SU-DHL-6 (cell line): ENCODE data around the gene NFYA.

ENCODE experiments used
- H2AFZ ChIP-seq: fragments of 200-600 bp; sonication (generic); 2 replicates; pipeline ENCODE4 v1.6.1; 2014; ENCODE audit warnings: low read depth, mild to moderate bottlenecking, moderate library complexity, mixed read lengths, antibody characterized with exemption, low read length; ENCODE audit not compliant: severe bottlenecking
- H3F3A ChIP-seq: fragments of 200-600 bp; shearing (Covaris generic); 2 replicates; pipeline ENCODE4 v1.6.0; 2016; ENCODE audit warnings: antibody characterized with exemption, mild to moderate bottlenecking; ENCODE audit not compliant: insufficient read depth
- H3K27ac ChIP-seq: fragments of 200-600 bp; sonication (generic); 2 replicates; pipeline ENCODE4 v1.5.1; 2016; ENCODE audit warnings: low read depth, mild to moderate bottlenecking, low read length, moderate library complexity, mixed read lengths
- H3K27me3 ChIP-seq: fragments of 200-600 bp; sonication (generic), shearing (Covaris generic); 2 replicates; pipeline ENCODE4 v1.6.0; 2014; ENCODE audit warnings: mild to moderate bottlenecking, low read length
- H3K36me3 ChIP-seq: fragments of 200-600 bp; sonication (generic); 2 replicates; pipeline ENCODE4 v1.6.1; 2014; ENCODE audit warnings: mild to moderate bottlenecking, low read length, mixed read lengths
- H3K4me2 ChIP-seq: fragments of 300-600, 200-600 bp; shearing (Covaris generic), sonication (generic); 2 replicates; pipeline ENCODE4 v1.6.0; 2014; ENCODE audit warnings: low read length, low read depth, mild to moderate bottlenecking; ENCODE audit not compliant: poor library complexity, severe bottlenecking
- H3K4me3 ChIP-seq: fragments of 200-600 bp; sonication (generic); 2 replicates; pipeline ENCODE4 v1.5.1; 2014; ENCODE audit warnings: antibody characterized with exemption, low read length, mild to moderate bottlenecking, mixed read lengths; ENCODE audit not compliant: insufficient read depth, poor library complexity, severe bottlenecking
- H3K79me2 ChIP-seq: fragments of 200-600 bp; sonication (generic); 2 replicates; pipeline ENCODE4 v1.6.1; 2014; ENCODE audit warnings: mild to moderate bottlenecking, low read length, moderate library complexity; ENCODE audit not compliant: insufficient read depth
- H3K9ac ChIP-seq: fragments of 200-600 bp; sonication (generic); 2 replicates; pipeline ENCODE4 v1.7.0; 2014; ENCODE audit warnings: mild to moderate bottlenecking, low read length
- H3K9me2 ChIP-seq: fragments of 200-600 bp; sonication (generic); replicated peaks from 2 replicates; pipeline ENCODE4 v1.6.1; 2014; ENCODE audit warnings: low read length; ENCODE audit not compliant: insufficient read depth
- H3K9me3 ChIP-seq: fragments of 200-600 bp; sonication (generic); 2 replicates; pipeline ENCODE4 v1.6.1; 2014; ENCODE audit warnings: low read length, mixed read lengths; ENCODE audit not compliant: insufficient read depth
- H4K20me1 ChIP-seq: fragments of 200-600 bp; sonication (generic); 2 replicates; pipeline ENCODE4 v1.6.1; 2014; ENCODE audit warnings: low read depth, mild to moderate bottlenecking, antibody characterized with exemption, low read length, moderate library complexity, mixed read lengths
- EZH2phosphoT487 ChIP-seq: fragments of 200-600 bp; sonication (generic), shearing (Covaris generic); conservative IDR thresholded peaks from 2 replicates; pipeline ENCODE4 v1.6.1; 2018; ENCODE audit warnings: mild to moderate bottlenecking, antibody characterized with exemption, low read length, moderate library complexity, mixed read lengths
- TF ChIP-seq, protein P1 (sequence below): fragments of 200-600 bp; sonication (generic); IDR thresholded peaks from one replicate; pipeline ENCODE4 v1.5.1; 2017; ENCODE audit warnings: antibody characterized with exemption, mild to moderate bottlenecking, low read length, moderate library complexity; ENCODE audit not compliant: insufficient read depth, poor library complexity, severe bottlenecking

The NFYA gene

DNA sequence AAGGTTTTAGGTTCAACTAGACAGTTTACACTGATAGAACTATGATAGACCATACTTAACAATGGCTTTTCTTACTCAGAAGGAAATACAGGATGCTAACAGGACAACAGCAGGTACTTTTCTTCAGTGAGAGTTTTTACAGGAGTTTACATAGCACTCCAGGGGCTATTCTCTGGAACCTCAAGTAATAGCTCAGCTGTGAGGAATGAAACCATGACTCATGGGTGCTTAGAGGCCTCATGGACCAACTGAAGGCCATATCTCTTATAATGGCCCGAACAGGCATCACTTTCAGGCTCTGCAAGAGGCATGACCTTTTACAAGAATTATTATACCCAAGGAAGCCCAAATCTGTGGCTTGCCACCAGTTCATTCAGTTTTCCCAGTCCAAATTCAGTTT lies 49.6 kb downstream of the NFYA start:
- no peak overlapping the region for H3K9ac ChIP-seq
- no peaks in the 10 kb centered on the region for H4K20me1 ChIP-seq
- H3K4me2 ChIP-seq: no peak overlapping the region
- H3K27ac ChIP-seq: no peak overlapping the region
- no peaks in the 10 kb centered on the region for H3K9me2 ChIP-seq
- H2AFZ ChIP-seq: no peak overlapping the region
- no peak overlapping the region for H3K4me3 ChIP-seq
- H3K79me2 ChIP-seq: no peaks in the 10 kb centered on the region
- no peaks in the 10 kb centered on the region for H3K27me3 ChIP-seq
- no peaks in the 10 kb centered on the region for H3K36me3 ChIP-seq
- TF ChIP-seq EZH2phosphoT487: no peak
- H3F3A ChIP-seq: no peaks in the 10 kb centered on the region
- no peaks in the 10 kb centered on the region for H3K9me3 ChIP-seq

DNA sequence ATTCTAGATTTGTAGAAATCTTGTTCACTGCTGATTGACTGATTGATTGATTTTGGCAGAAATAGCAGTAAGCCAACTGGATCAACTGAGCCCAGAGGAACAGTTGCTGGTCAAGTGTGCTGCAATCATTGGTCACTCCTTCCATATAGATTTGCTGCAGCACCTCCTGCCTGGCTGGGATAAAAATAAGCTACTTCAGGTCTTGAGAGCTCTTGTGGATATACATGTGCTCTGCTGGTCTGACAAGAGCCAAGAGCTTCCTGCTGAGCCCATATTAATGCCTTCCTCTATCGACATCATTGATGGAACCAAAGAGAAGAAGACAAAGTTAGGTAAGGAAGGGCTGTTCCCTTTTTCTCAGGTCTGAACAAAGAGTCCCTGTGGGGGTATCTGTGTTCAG lies 50.1 kb downstream of the NFYA start:
- H3F3A ChIP-seq: no peaks in the 10 kb centered on the region
- H3K9me2 ChIP-seq: no peaks in the 10 kb centered on the region
- no peaks in the 10 kb centered on the region for H3K36me3 ChIP-seq
- H3K4me2 ChIP-seq: no peak overlapping the region
- H3K9ac ChIP-seq: no peak overlapping the region
- TF ChIP-seq, protein P1, sequence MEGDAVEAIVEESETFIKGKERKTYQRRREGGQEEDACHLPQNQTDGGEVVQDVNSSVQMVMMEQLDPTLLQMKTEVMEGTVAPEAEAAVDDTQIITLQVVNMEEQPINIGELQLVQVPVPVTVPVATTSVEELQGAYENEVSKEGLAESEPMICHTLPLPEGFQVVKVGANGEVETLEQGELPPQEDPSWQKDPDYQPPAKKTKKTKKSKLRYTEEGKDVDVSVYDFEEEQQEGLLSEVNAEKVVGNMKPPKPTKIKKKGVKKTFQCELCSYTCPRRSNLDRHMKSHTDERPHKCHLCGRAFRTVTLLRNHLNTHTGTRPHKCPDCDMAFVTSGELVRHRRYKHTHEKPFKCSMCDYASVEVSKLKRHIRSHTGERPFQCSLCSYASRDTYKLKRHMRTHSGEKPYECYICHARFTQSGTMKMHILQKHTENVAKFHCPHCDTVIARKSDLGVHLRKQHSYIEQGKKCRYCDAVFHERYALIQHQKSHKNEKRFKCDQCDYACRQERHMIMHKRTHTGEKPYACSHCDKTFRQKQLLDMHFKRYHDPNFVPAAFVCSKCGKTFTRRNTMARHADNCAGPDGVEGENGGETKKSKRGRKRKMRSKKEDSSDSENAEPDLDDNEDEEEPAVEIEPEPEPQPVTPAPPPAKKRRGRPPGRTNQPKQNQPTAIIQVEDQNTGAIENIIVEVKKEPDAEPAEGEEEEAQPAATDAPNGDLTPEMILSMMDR: no peak
- no peak for TF ChIP-seq EZH2phosphoT487
- no peak overlapping the region for H3K27ac ChIP-seq
- H3K79me2 ChIP-seq: no peaks in the 10 kb centered on the region
- no peaks in the 10 kb centered on the region for H4K20me1 ChIP-seq
- no peaks in the 10 kb centered on the region for H3K27me3 ChIP-seq
- H3K4me3 ChIP-seq: no peak overlapping the region
- H2AFZ ChIP-seq: no peak overlapping the region
- no peaks in the 10 kb centered on the region for H3K9me3 ChIP-seq

DNA sequence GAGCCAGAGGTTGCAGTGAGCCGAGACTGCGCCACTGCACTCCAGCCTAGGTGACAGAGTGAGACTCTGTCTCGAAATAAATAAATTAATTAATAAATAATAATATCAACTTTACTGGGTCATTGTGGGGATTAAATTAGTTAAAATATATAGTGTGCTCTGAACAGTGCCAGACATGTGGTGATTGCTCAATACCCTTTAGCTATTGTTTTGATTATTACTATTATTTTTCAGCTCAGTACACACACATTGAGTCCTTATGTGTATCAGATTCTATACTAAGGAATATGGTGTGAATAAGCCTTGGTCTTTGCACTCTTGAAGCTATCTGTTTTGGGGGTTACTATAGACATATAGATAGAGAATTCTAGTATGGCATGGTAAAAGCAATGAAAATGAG lies 52.5 kb downstream of the NFYA start:
- Histone ChIP-seq H3K79me2 (no peaks in the 10 kb centered on the region), H3K9me3 (no peaks in the 10 kb centered on the region), H3K4me3 (no peak overlapping the region), H3K36me3 (no peaks in the 10 kb centered on the region), H3K9ac (no peak overlapping the region), H3K27ac (no peak overlapping the region), H3F3A (no peaks in the 10 kb centered on the region), H4K20me1 (no peaks in the 10 kb centered on the region), H3K27me3 (no peaks in the 10 kb centered on the region), H3K9me2 (no peaks in the 10 kb centered on the region), H3K4me2 (no peak overlapping the region), H2AFZ (no peak overlapping the region)
- no peak for TF ChIP-seq EZH2phosphoT487
- TF ChIP-seq, protein P1: no peak

DNA sequence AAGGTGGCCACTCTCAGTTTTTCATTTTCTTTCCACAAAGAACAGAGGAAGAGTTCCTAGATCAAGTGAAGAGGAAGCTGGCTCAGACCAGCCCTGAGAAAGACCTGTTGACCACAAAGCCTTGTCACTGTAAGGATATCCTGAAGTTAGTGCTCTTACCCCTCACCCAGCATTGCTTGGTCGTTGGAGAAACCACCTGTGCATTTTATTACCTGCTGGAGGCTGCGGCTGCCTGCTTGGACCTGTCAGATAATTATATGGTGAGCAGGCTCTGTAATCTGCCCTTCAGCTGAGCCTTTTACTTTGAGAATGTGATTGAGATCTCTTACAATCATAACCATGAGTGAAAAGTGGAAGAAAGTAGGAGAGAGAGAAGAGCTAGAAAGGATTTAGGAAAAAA lies 59.5 kb downstream of the NFYA start:
- Histone ChIP-seq H3K36me3 (no peaks in the 10 kb centered on the region), H2AFZ (no peak overlapping the region), H3K9me3 (no peaks in the 10 kb centered on the region), H4K20me1 (no peaks in the 10 kb centered on the region), H3F3A (no peaks in the 10 kb centered on the region), H3K27me3 (no peaks in the 10 kb centered on the region), H3K9me2 (no peaks in the 10 kb centered on the region), H3K4me3 (no peak overlapping the region), H3K27ac (no peak overlapping the region), H3K4me2 (no peak overlapping the region), H3K9ac (no peak overlapping the region), H3K79me2 (no peaks in the 10 kb centered on the region)
- TF ChIP-seq EZH2phosphoT487: no peak
- TF ChIP-seq, protein P1: no peak
